ENCODE data around the gene CLDN8. TPM values are rescaled to one million over a fixed set of nuclear protein-coding genes. Genes with fewer than 3 reads are reported as not detected.

The CLDN8 gene
- total and polyA plus RNA-seq, 9 of the 15 experiments (the other 6 are each of a cell fraction or from before 2014, with no cell fraction given) = not detected

- no peak for TF ChIP-seq RREB1 (CRISPR knock-in tag; IDR thresholded peaks at IDR 0.05)
- TF ChIP-seq SMARCE1 (IDR thresholded peaks at IDR 0.05) = no peak
- TF ChIP-seq MEF2D (tag; conservative IDR thresholded peaks at IDR 0.05; ENCODE audit: low read depth) = no peak
- TF ChIP-seq POLR2G (IDR thresholded peaks at IDR 0.05; ENCODE audit: low read depth, low read length) = no peak
- no peak for TF ChIP-seq SREBF2 (CRISPR knock-in tag; IDR thresholded peaks at IDR 0.05)
Observed at GRCh38 chr21:30240661-30241060, 24.8 kb upstream of the CLDN8 start (continued).

GRCh38 chr21:30238168-30238567, 22.3 kb upstream of the CLDN8 start:
- Histone ChIP-seq H3K27ac (ENCODE audit: extremely low read depth, low read depth, low read length) (no peak overlapping the region), H4K20me1 (replicated peaks; ENCODE audit: control insufficient read depth, insufficient read depth, low read length) (no peaks in the 10 kb centered on the region), H3K9me3 (replicated peaks; ENCODE audit: control insufficient read depth, insufficient read depth, low read depth, low read length) (no peaks in the 10 kb centered on the region), H3K9ac (ENCODE audit: insufficient read depth in 1 of 2, low read depth in 2 of 2, low read length in 2 of 2) (no peak overlapping the region), H3K27me3 (ENCODE audit: control insufficient read depth in 2 of 2, insufficient read depth in 2 of 2, low read length in 2 of 2) (no peaks in the 10 kb centered on the region), H3K9me1 (ENCODE audit: control insufficient read depth, insufficient read depth, low read length) (no peaks in the 10 kb centered on the region), H3K4me1 (replicated peaks in 1 of 2; ENCODE audit: control insufficient read depth in 2 of 2, insufficient read depth in 2 of 2, low read length in 2 of 2) (no peaks in the 10 kb centered on the region), H3K79me2 (ENCODE audit: control insufficient read depth, insufficient read depth, low read length) (no peaks in the 10 kb centered on the region), H3K4me3 (no peak overlapping the region), H3K36me3 (ENCODE audit: control insufficient read depth, insufficient read depth, low read length) (no peaks in the 10 kb centered on the region), H3K4me2 (ENCODE audit: insufficient read depth, low read length) (no peak overlapping the region), H2AFZ (ENCODE audit: low read depth, low read length) (no peak overlapping the region)
- intact Hi-C loops (cut with micrococcal nuclease) = no loop called here
- TF ChIP-seq NR0B1 (IDR thresholded peaks at IDR 0.05; ENCODE audit: partially characterized antibody) = no peak
- peak; percentile 90 for TF ChIP-seq TFE3 (CRISPR knock-in tag; IDR thresholded peaks at IDR 0.05)
- in situ Hi-C loops (cut with MboI) = no loop called here
- POLR2A ChIA-PET = no interaction called here
- DNase-seq (ENCODE audit: extremely low read depth in 1 of 4, low spot score in 3 of 4) (no peak), ATAC-seq (no peak), FAIRE-seq (no peak)
- 22% methylated on average over 1 of the region's 1 CpG for WGBS (ENCODE audit: insufficient coverage, low coverage, missing lambda C conversion rate)
- CTCF ChIA-PET (ENCODE audit: low intra/inter-chr PET ratio) = no interaction called here
- no TSS peak for BruUV-seq (replicated peaks)
